NCI-H345 treated with DMSO at 0.1 percent for 48 hours (cell line): ENCODE results near the gene KNG1.
"Not testable (repeated sequence)": the region's sequence is repeated elsewhere in the genome, so short reads cannot be mapped to it uniquely, and the experiment has no call there.

Experiments
- DNase-seq: peaks from one replicate; lab custom pipeline; 2025; ENCODE audit not compliant: unreplicated experiment; lab: John Stamatoyannopoulos, UW

KNG1 gene

DNA sequence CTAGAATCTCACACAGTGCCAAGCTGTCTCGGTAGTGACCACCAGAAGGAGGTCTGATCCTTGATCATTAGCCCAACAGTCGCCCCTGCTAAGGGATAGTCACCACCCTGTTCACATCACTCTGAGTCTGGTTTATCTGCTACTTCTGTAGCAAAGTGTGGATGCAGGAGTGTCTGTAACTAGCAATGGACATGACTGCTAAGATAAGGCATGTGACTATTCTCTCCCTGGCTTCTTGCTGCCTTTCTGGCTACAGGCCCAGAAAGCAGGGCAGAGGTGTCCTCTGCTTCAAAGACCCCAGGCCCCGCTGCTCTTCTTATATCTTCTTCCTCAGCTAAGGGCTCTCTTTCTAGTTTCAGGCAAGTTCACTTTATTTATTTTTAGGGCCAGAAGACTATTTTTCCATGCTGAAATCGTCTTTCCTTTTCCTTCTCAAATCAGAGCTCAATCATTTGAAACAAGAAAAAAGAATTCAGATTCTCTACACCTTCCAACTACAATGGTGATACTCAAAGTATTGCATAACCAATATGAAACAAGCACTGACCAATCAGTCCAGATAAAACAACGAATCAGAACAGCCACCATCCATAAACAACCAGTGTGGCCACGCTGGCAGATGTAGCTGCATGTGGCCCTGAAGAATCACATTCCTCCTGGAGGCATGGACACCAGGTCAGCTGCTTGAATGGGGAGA lies 8.0 kb upstream of the KNG1 start:
- no peak for DNase-seq

GRCh38 chr3:186710694-186711093 lies 6.5 kb upstream of the KNG1 start:
- DNase-seq: not testable (repeated sequence)

- no peak for DNase-seq
These were observed 3.7 kb upstream of the KNG1 start for GRCh38 chr3:186713499-186713898.

- no peak for DNase-seq
These were observed 3.0 kb downstream of the KNG1 start for GRCh38 chr3:186719945-186720739.

GRCh38 chr3:186722457-186722856 lies 5.3 kb downstream of the KNG1 start:
- DNase-seq: no peak

- DNase-seq: no peak
These were observed 7.8 kb downstream of the KNG1 start for GRCh38 chr3:186724911-186725310.

DNA sequence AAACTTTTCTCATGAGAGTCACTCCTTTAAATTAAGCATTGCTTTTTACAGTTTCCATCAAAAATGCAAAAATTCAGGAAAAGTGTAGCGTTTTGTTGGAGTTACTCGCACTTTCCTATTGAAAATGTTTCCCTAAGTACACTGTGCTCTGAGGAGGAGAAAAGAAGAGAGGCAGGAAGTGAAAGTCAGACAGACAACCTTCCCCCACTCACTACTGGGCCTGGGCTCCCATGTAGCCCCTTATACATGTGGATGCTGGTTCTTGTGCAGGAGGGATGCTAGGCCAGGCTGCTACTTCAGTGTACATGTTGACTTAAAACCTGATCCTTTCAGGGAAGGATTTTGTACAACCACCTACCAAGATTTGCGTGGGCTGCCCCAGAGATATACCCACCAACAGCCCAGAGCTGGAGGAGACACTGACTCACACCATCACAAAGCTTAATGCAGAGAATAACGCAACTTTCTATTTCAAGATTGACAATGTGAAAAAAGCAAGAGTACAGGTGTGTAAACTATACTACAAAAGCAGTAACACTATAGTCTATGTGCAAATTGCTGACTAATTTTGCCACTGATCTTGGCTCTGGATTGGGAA lies 15.1 kb downstream of the KNG1 start:
- DNase-seq: no peak

DNA sequence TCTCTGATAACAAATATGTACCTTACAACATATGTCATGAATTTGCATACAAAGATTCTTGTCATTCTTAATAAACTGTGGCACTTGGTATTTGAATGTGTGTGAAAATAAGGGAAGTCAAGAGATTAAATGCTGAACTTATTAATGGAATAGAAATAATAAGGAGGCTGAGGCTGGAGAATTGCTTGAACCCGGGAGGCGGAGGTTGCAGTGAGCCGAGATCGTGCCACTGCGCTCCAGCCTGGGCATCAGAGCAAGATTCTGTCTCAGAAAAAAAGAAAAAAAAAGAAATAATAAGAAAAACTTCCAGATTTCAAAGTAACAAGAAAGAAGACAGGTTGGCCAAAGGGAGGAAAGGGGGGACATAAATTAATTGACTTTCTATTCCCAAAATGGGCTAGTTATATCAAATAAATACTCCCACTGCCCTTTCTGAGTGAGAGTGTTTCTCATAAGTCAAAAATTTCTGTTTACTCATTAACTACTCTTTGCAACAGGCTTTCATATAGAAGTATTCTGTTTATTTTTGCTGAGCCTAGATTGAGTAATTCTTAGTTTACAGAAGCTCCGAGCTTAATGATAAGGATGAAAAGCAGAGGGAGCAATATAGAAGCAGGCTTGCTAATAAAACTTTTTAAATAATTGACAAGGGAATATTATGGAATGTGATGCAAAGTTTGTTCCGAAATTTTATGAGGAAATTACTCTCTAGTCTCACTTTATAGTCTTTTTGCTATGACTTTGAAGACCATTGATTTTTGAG lies 25.6 kb downstream of the KNG1 start:
- no peak for DNase-seq

DNA sequence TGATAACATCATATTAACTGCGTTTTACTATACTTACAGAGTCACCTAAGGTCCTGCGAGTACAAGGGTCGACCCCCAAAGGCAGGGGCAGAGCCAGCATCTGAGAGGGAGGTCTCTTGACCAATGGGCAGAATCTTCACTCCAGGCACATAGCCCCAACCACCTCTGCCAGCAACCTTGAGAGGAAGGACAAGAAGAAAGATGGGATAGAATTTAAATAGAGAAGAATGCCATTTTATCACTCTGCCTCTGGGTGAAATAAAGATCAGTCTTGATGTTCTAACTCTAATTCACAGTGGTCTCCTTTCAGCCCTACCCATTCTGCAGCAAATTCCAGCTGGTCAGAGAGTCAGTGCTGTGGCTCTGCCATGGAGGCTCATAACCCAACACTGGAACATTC lies 26.5 kb downstream of the KNG1 start:
- DNase-seq: no peak

- no peak for DNase-seq
These were observed 28.8 kb downstream of the KNG1 start for GRCh38 chr3:186746008-186746407.

GRCh38 chr3:186750316-186750715 lies 33.2 kb downstream of the KNG1 start:
- no peak for DNase-seq

DNA sequence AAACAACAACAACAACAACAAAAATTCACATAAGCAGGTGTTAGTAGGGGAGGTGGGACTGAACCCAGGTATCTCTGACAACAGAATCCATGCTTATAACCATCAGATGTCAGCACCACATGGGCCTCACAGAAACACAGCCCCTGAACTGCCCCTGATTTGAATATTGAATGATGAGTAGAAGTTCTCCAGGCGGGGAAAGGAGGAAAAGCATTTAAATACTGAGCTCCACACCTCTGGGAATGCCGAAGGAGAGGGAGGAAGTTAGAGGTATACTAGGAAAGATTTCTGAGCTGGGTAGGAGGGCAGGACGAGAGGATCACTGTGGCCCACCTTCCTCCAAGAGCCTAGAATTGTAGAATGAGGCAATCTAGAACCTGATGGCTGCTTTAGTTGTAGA lies 34.3 kb downstream of the KNG1 start:
- DNase-seq: no peak

- DNase-seq: no peak
These were observed 36.8 kb downstream of the KNG1 start for GRCh38 chr3:186754006-186754405.

DNA sequence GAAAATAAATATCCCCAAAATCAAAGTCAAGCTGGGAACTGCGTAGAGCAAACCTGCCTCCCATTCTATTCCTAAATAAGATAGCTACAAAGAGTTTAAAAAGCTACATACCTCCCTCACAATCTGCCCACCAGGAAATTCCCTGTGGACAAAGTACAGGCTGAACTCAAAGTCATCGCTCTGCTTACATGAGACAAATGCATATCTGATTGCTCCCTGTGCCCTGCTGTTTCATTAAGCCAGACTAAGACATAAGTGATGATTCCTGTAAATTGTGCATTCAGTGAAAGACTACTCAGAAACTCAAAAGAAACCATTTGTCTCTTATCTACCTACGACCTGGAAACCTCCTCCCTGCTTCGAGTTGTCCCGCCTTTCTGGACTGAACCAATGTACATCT lies 37.7 kb downstream of the KNG1 start:
- no peak for DNase-seq

DNA sequence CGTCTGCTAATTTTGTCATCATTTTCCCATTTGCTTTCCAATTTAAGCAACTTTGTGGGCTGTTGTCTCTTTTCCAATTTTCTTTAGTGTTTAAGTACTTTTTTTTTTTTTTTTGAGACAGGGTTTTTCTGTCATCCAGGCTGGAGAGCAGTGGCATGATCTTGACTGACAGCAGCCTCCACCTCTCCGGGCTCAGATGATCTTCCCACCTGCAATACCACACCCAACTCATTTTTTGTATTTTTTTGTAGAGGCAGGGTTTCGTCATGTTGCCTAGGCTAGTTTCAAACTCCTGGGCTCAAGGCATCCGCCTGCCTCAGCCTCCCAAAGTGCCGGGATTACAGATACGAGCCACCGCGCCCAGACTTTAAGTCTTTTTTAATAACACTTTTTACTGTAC lies 40.1 kb downstream of the KNG1 start:
- DNase-seq: no peak

- DNase-seq: no peak
These were observed 40.6 kb downstream of the KNG1 start for GRCh38 chr3:186757686-186758220.

DNA sequence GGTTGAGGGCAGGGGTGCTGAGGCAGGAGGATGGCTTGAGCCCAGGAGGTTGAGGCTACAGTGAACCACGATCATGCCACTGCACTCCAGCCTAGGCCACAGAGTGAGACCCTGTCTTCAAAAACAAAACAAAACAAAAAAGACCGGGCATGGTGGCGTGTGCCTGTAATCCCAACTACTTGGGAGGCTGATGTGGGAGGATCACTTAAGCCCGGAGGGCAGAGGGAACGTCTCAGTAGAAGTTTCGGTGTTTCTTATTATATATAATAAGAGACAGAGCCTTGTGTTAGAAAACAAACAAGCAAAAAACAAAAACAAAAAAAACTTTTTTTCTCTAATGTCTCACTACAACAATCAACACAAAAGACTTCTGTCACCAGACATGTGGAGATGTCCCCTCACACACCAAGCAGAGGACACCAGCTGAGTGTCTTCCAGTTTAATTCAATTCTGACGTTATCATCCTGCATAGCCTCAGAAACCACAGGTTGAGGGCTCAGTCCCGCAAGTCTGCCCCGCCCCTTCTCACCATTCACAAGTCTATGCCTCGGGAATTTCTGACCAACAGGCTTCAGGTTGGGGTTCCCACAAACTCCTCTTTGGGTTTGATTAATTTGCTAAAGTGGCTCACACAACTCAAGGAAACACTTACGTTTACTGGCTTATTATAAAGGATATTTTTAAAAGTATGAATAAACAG lies 42.2 kb downstream of the KNG1 start:
- no peak for DNase-seq

GRCh38 chr3:186760141-186760833 lies 43.1 kb downstream of the KNG1 start:
- DNase-seq: no peak

DNA sequence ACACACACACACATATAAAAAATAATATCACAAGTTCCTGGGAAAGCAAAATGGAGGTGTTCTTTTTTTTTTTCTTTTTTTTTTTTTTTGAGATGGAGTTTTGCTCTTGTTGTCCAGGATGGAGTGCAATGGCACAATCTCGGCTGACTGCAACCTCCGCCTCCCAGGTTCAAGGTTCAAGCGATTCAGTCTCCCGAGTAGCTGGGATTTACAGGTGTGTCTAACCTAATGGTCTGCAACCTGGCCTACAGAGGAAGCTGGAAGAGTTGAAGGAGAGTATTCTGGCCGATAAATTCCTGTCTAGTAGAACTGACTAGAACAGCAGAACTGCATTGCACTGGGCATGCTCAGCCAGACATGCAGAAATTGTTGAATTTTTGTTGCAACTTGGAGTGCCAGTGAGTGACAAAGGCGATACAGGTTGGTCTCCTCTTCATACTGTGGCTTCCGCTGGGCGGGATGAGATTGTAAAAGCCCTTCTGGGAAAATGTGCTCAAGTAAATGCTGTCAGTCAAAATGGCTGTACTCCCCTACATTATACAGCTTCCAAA lies 43.8 kb downstream of the KNG1 start:
- DNase-seq: no peak

DNA sequence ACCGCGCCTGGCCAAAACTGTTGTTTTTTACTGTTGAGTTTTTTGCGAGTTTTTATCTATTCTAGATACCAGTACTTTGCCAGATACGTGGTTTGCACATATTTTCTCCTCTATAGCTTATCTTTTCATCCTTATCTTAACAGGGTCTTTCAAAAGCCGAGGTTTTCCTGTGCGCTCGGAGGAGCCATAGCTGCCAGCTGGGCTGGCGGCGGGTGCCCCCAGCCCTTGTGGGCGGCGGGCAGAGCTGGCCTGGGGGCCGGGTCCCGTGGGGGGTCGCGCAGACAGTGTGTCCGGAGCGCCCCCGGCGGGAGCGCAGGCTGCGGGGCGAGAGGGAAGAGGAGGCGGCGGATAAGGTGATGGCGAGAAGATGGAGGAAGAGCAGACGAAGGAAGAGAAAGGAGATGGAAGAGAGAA lies 55.1 kb downstream of the KNG1 start:
- no peak for DNase-seq
